ENCODE measurements around the gene CZIB. TPM values are rescaled to one million over a fixed set of nuclear protein-coding genes. Genes with fewer than 3 reads are reported as not detected.
A peak's percentile ranks its signal among the peaks of the same experiment; 100 is the strongest.

CZIB gene
- 10 to 100 TPM; 43.1 to 74.4 (median 62.3) TPM for total RNA-seq

- DNase-seq (ENCODE audit: low spot score) (peak; percentile 86), ATAC-seq (ENCODE audit: low FRiP score) (peak; percentile 98)
- TF ChIP-seq CTCF (IDR thresholded peaks at IDR 0.05): no peak
Measured at GRCh38 chr1:53220171-53220961, at the start of gene CZIB. TSS of gene CZIB (minus strand) at chr1:53220634. CDS start at chr1:53220575, 59 bp downstream.

- no peak for TF ChIP-seq CTCF (IDR thresholded peaks at IDR 0.05)
- DNase-seq (ENCODE audit: low spot score) (no peak), ATAC-seq (ENCODE audit: low FRiP score) (no peak)
Measured at GRCh38 chr1:53270107-53270506, 49.7 kb upstream of the CZIB start.

- no peak for ATAC-seq (ENCODE audit: low FRiP score)
- no peak for TF ChIP-seq CTCF (IDR thresholded peaks at IDR 0.05)
- no peak for DNase-seq (ENCODE audit: low spot score)
Measured at GRCh38 chr1:53267761-53268160, 47.3 kb upstream of the CZIB start.

- DNase-seq (ENCODE audit: low spot score) (no peak), ATAC-seq (ENCODE audit: low FRiP score) (no peak)
- TF ChIP-seq CTCF (IDR thresholded peaks at IDR 0.05): no peak
Measured at GRCh38 chr1:53266038-53266437, 45.6 kb upstream of the CZIB start.

DNA sequence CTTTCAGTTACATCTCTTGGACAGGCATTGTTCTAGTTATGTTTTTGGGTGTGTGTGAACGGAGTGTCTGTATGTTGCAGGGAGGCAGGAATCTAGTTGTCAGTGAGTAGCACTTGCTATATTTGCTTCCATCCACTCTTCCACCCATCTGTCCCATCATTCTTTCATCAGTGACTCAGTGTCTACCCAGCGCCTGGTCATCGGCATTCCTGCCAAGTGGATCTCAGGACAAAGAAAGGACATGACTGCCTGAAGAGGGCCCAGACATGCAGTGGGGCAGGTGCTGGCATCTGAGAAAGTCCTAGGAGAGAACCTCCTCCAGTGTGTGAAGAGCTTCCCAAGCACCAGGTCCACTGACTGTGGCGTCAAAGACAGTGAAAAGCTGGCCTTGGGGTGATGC is 45.1 kb upstream of the CZIB start:
- TF ChIP-seq CTCF (IDR thresholded peaks at IDR 0.05): no peak
- DNase-seq (ENCODE audit: low spot score): no peak
- no peak for ATAC-seq (ENCODE audit: low FRiP score)

DNA sequence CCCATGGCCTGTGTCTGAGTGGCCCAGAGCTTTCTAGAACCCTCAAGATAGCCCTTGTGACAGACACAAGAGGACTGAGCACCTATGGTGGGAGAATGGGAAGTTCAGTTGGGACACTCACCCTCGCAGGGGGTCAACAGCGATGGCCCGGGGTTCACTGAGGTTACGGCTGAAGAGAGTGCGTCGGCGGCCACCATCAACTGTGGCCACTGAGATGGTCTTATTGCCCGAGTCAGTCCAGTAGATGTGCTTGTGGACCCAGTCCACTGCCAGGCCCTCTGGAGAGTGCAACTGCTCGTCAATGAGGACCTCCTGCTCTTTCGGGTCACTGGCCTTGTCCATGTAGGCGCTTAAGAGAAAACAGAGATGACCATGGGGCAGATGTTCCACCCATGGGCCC is 43.6 kb upstream of the CZIB start:
- no peak for ATAC-seq (ENCODE audit: low FRiP score)
- TF ChIP-seq CTCF (IDR thresholded peaks at IDR 0.05): no peak
- DNase-seq (ENCODE audit: low spot score): no peak

DNA sequence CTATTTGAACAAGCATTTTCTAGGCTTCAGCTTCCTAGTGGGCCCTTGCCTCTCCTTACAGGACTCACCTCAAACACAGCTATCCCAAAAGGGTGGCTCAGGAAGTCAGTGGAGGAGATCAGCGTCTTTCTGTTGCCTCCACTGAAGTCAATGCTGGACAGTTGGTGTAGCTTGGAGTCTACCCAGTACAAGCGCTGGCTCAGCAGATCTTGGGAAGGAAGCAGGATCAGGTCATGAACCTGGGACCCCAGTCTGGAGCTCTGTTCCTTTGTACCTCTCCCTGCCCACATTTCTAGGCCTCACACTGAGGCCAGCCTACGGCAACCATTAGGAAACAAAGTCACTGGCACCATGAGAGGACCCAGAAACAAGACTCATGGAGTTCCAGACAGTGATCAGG is 41.6 kb upstream of the CZIB start:
- DNase-seq (ENCODE audit: low spot score): no peak
- no peak for TF ChIP-seq CTCF (IDR thresholded peaks at IDR 0.05)
- ATAC-seq (ENCODE audit: low FRiP score): no peak

Data from omental fat pad (tissue), 4 donors.